NCI-H1417 treated with DMSO at 0.1 percent for 48 hours (cell line): ENCODE measurements around the gene ACO2.

Source experiments
- DNase-seq: peaks from one replicate; lab custom pipeline; 2025; lab: John Stamatoyannopoulos, UW

Gene ACO2

DNA sequence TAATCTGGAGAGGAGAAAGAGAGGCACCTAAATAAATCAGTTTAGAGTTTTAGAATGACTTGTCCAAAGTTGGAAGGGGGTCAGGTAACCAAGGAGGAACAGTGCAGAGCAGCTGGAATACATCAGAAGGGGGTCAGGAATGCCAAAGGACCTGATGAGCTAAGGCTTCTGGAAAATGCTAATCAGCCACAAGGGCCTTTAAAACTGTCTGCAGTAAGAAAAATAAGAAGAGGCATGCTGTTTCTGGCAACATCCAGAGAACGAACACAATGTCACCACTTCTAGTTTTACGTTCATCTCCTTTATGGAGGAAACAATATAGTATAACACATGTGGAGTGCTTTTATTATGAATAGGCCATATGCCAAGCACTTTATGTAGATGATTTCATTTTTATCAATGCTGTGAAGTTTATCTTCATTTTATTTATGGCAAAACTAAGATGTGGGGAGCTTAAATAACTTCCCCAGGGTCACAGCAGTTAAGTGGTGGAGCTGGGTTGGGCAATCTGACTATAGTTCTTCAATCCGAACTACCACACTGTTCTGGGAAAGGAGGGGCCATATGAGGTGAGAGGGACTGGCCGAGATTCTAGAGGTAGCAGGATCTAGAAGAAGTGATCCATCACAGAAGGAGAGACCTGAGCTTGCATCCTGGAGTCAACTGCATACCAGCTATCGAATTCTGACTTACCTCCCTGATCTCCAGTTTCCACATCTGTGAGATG is 22.6 kb downstream of the ACO2 start:
- DNase-seq: no peak

- no peak for DNase-seq
These were observed 29.5 kb downstream of the ACO2 start for GRCh38 chr22:41498303-41498835.

GRCh38 chr22:41499624-41500280 is 30.8 kb downstream of the ACO2 start:
- DNase-seq: no peak

GRCh38 chr22:41500303-41500702 is 31.4 kb downstream of the ACO2 start:
- DNase-seq: no peak

GRCh38 chr22:41501209-41501608 is 32.3 kb downstream of the ACO2 start:
- no peak for DNase-seq

DNA sequence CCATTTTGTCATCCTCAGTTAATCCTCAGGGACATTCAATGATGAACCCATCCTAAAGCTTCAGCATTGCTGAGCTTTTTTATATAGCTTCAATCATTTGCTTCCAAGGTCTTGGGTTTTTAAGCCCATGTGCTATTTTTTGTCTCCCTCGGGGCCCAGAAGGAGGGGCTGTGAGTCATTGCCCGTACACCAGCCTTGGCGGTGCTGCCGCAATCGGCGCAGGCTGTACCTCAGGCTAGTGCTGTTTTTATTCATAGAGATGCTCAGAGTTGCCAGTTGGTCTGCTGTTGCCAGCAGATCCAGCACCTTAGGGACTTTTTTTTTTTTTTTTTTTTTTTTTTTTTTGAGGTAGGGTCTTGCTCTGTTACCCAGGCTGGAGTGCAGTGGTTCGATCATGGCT is 35.5 kb downstream of the ACO2 start:
- DNase-seq: no peak

DNA sequence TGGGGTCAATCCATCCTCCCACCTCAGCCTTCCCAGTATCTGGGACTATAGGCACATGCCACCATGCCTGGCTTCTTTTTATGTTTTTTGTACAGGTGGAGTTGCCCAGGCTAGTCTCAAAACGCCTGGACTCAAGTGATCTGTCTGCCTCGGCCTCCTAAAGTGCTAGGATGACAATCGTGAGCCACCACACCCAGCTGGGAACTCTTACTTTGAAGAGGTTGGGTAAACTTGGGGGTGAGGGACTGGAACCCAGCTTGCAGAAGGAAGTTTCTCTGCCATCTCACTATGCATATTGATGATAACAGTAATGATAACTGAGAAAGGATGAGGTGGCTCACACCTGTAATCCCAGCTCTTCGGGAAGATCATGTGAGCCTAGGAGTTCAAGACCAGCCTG is 35.9 kb downstream of the ACO2 start:
- DNase-seq: no peak

GRCh38 chr22:41505511-41506220 is 36.7 kb downstream of the ACO2 start:
- no peak for DNase-seq

DNA sequence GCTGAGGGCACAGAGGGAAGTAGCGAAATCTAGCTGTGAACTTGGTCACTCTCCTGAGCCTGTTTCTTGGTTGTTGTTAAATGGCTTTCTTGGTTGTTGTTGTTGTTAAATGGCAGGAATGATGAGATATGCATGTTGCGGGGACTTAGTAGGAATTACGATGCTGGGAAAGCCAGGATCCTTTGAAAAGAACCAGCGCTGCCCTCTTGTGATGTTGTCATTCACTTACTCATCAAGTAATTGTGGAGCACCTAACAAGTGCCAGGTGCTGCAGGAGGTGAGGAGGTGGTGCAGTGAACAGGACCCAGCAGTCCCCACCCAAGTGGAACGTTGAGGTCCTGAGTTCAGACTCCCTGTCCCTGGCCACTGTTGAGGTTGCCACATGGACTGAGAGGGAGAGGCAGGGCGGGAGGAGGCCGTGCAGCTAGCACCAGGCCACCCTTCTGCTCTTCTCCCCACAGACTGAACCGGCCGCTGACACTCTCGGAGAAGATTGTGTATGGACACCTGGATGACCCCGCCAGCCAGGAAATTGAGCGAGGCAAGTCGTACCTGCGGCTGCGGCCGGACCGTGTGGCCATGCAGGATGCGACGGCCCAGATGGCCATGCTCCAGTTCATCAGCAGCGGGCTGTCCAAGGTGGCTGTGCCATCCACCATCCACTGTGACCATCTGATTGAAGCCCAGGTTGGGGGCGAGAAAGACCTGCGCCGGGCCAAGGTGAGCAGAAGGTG is 38.6 kb downstream of the ACO2 start:
- DNase-seq: no peak

DNA sequence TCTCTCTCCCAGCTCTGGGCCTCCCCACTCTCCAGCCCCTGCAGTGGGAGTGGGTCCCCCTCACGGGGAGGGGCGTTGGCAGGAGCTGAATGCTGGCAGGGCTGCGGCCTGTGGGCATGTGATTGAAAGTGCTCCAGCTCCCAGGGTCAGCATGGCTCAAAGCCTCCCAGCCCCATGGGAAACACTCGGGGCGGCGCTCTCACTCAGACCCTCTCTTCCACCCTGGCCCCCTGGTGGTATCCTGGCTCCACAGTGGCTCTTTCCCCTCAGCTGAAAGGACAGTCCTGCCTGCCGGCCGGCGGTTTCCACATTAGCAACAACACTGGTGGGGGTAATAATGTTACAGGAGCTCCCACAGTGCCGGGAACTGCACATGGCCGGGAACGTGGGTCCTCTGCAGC is 39.9 kb downstream of the ACO2 start:
- no peak for DNase-seq

DNA sequence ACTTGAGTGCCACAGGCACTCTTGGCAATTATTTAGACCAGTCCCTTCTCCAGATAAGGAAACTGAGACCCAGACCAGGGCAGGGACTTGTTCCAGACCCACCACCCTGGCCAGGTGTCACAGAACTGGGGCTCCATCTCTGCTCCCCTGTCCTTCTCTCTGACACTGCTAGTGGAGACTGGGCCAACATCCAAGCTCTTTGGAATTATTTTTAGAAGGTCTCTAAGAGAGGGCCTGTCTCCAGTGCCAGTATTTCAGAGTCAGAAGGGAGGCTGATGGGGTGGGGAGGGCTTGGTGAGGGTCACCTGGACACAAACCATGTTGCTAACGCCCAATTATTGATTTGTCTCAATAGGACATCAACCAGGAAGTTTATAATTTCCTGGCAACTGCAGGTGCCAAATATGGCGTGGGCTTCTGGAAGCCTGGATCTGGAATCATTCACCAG is 42.6 kb downstream of the ACO2 start:
- DNase-seq: no peak

DNA sequence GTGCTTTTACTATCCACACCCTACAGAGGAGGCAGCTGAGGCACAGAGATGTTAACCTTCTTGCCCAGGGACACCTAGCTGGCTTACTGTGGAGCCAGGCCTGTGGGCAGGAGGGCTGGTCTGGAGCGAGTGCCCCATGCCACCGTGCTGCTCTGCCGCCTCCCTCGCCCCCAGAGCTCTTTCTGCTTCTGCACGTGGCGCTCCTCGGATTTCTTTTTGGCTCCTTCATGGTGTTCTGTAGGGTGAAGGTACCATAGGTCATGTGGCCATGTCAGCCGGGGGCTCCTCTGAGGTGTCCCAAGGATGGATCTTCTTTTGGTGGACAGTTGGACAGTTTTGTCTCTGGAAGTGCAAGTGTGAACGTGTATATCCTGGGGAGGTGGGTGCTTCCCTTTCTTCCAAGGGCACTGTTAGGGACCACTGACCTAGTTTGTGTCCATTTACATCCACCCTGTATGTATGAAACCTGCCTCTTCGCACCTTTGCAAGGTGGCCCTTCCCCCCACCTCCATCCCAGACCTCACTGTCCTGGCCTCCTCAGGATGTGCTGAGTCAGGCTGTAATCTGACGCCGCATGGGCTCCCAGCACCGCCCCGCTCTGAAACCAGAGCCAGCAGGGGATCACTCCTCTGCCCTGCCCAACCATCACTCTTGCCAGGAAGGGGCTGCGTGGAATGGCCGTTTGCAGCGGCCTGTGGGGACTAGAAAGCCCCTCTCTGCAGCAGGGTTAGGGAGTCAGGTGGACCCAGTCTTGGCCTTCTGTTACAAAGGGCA is 43.7 kb downstream of the ACO2 start:
- DNase-seq: no peak

- DNase-seq: no peak
These were observed 44.5 kb downstream of the ACO2 start for GRCh38 chr22:41513391-41513790.

DNA sequence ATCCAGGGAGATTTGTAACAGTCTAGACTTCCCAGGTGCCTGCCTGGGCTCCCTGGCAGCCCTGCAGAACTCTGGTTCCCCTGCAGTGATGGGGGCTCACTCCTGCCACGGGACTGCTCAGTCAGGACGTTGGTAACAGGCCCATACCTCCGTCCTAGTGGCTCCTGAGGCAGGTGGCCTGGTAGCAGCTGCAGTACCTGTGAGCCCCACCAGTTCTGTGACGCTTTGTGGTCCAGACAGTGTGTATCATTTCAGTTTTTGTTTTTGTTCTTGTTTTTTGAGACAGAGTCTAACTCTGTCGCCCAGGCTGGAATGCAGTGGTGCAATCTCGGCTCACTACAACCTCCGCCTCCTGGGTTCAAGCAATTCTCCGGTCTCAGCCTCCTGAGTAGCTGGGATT is 47.5 kb downstream of the ACO2 start:
- no peak for DNase-seq

GRCh38 chr22:41517172-41518047 is 48.5 kb downstream of the ACO2 start:
- no peak for DNase-seq

DNA sequence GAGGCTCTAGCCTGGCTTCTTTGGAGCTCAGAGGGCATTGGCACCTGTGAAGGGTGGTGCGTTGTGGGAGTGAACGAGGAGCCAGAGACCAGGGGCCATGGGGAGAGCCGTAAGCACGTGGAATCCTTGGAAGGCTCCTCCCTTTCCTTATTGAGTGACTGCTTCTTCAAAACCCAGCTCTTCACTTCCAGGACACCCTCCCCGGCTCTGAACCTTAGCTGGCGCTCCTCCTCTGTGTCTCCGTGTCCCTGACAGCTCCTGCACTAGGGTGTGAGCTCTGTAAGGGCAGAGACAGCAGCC is 49.1 kb downstream of the ACO2 start:
- no peak for DNase-seq

DNA sequence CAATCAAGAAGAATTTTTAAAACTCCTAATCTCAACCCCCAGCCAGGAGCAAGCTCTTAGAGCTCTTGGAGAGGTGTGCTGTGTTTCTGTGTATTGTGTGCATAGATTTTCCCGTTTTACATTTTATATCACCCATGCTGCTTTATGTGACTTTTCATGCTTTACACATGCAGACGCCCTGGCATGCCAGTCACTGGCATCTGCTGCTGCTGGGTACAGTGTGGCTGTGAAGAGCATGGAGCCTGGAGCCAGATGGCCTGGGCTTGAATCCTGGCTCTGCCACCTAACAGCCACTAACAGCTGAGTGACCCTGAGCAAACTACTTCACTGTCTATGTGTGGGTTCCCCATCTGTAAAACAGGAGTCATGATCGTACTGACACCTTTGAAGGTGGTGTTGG is 52.2 kb downstream of the ACO2 start:
- no peak for DNase-seq

- DNase-seq: no peak
These were observed 53.9 kb downstream of the ACO2 start for GRCh38 chr22:41522813-41523212.

DNA sequence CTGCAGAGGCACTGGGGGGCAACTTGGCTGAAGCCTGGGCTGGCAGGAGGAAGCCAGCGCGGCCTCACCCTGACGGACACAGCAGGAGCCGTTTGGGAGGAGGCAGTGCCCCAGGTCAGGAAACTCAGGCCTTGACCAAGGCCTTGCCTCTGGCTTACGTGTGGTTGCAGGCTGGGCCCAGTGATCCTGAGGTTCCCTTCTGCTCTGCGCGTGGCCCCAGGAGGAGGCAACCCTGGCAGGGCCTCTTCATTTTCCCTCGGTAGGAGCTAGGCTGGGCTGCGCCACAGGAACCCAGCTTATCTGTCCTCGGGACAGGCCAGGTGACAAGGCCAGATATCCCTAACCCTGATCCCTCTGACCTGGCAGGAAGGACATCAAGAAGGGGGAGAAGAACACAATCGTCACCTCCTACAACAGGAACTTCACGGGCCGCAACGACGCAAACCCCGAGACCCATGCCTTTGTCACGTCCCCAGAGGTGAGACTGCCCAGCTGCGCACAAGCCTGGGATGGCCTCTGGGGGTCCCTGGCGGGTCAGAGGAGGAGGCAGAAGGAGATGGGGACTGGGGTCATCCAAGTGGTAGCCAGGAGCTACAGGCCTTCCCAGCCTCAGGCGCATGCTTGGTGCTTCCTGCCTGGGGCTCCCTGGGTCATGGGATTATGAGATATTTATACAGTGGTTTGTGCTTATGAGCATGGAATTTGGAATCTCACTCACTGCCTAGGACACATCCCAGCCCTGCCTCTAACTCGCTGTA is 54.7 kb downstream of the ACO2 start:
- no peak for DNase-seq

- DNase-seq: no peak
These were observed 55.3 kb downstream of the ACO2 start for GRCh38 chr22:41524251-41524661.
